Activated CD4-positive, alpha-beta T cell treated with anti-CD3 and anti-CD28 coated beads for 4 hours (primary cell): ENCODE data around the gene LMX1B.
"Not testable (repeated sequence)": the region's sequence is repeated elsewhere in the genome, so short reads cannot be mapped to it uniquely, and the experiment has no call there.

Experiments
- DNase-seq, 2 donors: peaks; one replicate each; pipeline ENCODE4 v3.0.0-alpha.2; 2020

LMX1B gene

DNA sequence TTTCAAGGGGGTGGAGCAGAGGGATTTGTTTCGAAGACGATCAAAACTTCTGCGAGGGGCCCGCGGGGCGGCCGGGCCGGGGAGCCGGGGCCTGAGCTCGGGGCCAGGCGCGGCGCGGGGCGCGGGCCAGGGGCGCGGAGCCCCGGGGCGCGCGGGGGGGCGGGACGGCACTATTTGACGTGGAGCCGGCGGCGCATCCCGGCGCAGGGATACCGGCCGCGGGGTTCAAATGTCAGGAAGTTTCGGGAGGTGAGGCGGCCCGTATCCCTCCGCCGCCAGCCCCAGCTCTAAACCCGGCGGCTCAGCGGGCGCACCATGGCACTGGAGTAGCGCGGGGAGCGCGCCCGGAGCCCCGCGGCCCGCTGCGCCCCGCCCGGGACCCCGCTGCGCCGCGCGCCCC is at the start of gene LMX1B:
LMX1B (plus strand) TSS at position 278 of the 400 bp plus-strand sequence. CDS start 522 bp downstream, outside the sequence.
- no peak for DNase-seq

DNA sequence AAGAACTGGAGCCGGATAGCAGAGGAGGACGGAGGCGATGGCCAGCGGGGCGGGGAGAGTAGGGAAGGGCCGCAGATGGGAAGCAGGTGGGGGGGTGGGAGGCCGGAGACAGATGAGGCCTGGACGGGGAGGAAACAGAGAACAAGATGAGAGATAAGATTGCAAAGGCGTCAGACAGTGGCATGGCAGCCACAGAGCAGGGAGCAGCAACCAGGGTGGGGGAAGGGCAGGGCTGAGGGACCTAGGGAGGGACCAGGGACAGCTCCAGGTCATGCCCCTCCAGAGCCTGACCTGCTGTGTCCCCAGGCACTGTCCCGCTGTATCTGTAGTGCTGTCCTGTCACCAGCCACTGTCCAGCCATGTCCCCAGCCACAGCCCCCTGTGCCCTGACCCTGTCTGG is 49.6 kb upstream of the LMX1B start:
- no peak for DNase-seq

DNA sequence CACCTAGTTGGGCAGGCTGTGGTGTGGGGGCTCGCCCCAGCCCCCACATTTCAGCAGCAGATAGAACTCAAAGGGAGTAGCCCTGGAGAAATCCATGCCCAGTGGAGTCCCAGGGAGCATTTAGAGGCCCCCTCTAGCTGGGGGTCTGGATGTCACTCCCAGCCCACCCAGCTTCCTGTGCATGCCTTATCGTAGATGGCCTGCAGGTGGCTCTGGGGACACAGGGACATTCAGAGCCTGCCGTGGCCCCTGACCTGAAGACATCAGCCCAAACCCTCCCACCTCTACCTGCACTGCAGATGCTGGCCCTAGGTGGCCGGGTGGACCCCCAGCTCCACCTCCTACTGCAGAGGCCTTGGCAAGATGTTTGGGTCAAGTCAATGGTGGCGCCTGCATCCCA is 49.0 kb upstream of the LMX1B start:
- DNase-seq: no peak

DNA sequence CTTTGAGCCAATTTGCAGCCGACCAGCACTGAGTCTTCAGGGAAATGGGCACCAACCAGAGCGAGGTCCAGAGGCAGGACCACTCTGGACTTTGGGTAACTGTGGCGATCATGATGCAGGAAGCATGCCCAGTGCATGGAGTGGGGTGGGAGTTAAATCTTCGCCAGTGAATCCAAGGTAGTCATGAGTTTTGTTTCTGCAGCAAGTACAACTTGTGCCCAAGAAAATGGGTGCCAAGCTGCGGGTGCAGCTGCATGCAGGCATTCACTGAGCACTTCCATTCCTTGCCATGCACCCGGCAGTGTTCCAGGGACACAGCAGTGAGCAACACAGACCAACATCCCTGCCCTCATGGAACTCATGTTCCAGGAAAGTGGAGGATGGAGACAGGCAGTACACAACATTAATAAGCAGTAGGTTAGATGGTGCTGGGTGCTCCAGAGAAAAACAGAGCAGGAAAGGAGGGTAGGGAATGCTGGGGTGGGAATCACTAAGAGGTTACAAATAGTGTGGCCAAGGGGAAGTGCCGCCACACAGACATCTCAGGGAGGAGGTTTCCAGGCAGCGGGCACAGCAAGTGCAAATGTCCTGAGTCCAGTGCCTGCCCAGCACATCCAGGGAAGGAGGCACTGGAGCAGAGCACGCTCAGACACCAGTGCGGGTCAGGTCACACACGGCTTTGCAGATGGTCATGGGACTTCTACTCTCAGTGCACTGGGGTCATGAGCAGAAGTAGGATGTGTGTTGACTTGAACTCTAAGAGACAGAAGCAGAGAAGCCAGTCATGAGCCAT is 48.2 kb upstream of the LMX1B start:
- DNase-seq: no peak

DNA sequence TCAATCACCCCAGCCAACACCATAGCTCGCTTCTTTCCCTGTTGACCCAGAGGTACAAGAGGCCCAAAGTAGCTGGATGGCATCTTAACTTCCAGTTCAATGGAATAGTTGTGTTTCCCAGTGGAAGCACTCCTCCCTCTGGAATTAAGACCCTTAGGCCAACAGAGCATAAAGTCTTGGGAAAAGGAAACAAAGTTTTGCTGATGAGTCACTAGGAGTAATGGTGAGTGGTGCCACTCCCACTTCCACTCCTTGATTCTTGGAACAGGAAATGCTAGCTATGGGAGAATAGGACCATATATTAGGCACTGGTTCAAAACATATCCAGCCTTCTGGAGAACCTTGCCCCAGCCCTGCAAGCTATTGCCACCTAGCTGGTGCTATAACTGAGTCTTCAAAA is 44.7 kb upstream of the LMX1B start:
- DNase-seq: no peak

DNA sequence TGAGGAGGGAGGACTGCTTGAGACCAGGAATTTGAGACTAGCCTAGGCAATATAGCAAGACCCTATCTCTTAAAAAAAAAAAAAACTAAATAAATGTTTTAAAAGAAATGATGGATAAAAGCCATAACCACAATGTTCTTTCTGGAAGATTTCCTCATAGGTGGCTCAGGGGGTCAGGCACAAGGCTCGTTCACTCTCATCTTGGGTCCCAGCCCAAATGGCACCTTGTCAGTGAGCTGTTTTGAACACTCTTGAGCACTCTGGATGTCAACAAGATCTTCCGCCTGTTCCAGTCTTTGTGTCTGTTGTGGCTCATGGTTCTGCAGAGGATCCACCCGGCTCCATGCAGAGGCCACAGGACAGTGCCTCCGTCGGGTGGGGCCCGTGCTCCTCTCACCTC is 35.7 kb upstream of the LMX1B start:
- DNase-seq: no peak

DNA sequence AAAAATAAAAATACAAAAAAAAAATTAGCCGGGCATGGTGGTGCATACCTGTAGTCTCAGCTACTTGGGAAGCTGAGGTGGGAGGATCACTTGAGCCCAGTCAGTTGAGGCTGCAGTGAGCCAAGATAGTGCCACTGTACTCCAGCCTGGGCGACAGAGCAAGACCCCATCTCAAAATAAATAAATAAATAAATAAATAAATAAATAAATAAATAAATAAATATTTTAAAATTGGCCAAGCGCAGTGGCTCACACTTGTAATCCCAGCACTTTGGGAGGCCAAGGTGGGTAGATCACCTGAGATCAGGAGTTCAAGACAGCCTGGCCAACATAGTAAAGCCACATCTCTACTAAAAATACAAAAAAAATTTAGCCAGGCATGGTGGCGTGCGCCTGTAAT is 33.4 kb upstream of the LMX1B start:
- not testable (repeated sequence) for DNase-seq

DNA sequence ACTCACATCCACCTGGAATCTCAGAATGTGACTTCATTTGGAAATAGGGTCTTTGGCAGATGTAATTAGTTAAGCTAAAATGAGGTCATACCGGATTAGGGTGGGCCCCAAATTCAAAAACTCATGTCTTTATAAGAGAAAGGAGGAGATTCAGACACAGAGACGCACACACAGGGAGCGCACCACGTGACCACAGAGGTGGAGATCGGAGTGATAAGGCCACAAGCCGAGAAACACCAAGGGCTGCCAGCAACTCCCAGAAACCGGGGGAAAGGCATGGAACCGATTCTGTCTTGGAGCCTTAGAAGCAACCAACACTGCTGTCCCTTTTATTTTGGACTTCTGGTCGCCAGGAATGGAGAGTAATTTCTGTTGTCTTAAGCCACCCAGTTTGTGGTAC is 31.8 kb upstream of the LMX1B start:
- no peak for DNase-seq

DNA sequence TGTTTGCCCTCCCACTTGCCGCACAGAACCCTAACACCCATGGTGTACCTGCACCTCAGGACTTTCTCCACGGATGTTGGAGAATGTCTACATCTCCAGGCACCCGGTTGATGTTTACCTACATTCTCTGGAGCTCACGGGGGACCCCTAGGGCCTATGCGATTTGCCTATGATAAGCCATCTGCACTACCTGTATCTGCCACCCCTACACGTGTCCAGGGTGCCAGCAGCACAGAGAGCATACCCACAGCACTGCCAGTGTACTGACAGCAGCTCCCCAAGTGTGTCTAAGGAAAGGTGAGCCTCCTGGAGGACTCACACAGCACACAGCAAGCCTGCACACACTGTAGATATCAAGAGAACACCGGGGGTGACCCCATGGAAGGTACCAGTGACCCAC is 31.3 kb upstream of the LMX1B start:
- DNase-seq: no peak

DNA sequence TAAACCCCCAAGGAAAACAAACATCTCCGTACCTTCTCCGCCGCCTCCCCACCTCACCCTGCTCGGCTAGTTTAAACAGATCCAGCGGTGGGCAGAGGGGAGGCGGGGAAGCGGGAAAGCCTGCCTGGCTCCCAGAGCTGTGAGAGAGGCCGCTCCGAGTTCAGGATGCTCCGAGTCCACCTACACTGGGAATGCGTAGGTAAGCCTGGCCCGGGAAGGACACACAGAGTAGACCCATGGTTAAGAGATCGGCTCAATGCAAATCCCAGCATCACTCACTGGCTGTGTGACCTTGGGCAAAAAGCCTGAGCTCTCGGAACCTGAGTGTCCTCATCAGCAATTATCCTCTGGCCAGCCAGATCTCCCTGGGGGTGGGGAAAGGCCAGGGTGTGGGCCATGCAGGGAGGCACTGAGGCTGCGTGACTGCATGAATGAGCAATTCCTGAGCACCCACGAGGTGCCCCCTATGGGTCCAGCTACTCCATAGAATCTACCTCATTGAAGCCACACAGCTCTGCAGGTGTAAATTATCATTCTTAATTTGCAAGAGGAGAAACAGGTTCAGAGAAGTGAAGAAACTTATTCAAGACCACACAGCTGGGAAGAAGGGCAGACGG is 30.5 kb upstream of the LMX1B start:
- DNase-seq: no peak

DNA sequence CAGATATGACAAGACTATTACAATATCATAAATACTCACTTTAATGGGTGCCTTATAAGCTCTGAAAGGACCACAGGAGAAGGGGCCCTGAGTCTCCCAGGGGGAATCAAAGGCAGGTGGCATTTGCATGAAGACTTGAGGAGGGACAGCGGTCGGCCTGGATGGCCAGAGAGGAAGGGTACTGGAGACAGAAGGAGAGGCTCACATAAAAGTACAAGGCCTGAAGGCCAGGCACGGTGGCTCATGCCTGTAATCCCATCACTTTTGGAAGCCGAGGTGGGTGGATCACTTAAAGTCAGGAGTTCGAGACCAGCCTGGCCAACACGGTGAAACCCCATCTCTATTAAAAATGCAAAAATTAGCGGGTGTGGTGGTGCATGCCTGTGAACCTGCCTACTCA is 29.1 kb upstream of the LMX1B start:
- DNase-seq: no peak

DNA sequence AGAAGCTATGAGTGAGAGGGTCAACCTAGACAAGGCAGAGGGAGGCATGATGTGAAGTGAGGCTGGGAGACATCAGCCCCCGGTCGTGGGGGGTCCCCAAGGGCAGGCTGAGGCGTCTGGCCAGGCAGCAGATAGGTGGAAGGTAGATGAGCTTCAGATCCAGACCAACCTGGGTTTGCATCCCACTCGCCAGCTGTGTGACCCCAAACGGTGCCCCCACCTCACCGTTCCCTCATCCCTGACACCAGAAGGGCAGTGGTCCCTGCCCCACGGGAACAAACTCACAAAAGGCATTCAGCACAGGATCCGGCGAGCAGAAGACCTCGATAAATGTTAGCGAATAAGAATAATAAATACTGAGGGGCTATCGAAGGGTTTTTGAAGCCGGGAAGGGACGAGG is 27.5 kb upstream of the LMX1B start:
- no peak for DNase-seq

DNA sequence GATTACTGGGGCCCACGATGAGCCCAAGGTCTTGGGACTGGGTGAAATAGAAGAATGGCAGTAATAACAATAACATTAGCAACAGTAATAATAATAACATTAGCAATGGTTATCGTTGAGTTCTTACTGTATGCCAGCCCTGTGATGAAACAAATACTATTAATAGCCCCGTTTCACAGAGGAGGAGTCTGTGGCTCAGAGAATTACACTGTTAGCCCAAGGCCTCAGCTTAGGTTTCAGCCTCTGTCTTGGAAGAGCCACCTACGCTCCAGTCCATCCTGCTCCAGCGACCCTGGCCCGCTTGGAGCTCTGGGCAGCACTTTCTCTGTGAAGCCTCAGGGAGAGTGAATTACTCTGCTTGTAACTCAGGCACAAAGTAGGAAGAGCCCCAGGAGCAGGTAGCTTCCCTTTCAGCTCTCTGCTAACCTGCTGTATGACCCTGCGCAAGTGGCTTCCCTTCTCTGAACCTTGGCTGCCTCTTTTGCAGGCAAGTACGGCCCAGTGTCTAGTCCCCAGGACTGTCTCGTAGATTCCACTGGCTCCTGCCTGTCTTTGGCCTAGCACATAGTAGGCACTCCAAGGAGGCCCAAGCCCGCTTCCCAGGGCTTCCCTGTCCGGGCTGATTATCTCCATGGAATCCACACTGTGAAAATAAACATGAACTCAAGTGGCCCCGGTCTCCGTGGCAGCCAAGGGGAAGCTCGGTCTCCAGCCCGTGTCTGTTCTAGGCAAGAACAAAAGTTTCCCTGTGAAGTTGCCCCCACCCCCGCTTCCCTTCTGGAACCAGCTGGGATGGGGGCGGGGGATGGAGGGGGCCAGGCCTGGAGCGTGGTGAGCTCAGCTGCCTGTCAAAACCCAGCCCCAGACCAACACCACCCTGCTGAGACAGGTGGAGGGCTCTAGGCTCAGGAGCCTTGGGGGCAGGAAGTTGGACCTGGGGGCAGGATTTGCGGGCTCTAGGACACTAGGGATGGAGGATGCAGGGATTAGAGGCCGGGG is 26.2 kb upstream of the LMX1B start:
- no peak for DNase-seq

DNA sequence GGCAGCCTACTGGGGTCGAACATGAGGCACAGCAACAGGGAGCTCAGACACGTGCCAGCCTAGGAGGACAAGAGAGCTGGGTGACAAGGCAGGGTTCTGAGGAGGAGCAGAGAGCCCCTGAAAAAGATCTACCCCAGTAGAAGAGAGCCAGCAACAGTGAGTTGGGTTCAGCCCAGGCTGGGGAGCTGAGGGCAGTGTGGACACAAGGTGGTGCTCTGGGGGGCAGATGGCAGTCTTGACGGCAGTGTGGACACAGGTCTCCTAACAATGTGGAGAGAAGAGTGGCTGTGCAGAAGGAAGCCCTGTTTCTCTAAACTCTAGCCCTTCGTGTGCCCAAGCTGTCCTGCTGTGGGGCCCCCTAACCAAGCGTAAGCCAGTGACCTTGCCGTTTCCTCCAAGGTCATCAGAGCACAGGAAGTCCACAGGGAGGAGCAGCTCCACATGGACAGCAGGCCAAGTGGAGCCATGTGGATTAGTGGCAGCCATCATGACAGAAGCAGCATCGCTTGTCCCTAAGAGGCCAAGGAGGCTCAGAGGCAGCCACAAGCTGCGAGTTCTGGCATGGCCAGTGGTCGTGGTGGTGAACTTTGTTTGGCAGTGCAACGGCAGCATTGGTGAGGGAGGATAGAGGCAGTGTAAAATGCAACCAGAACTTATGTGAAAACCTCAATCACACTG is 25.1 kb upstream of the LMX1B start:
- DNase-seq: no peak

DNA sequence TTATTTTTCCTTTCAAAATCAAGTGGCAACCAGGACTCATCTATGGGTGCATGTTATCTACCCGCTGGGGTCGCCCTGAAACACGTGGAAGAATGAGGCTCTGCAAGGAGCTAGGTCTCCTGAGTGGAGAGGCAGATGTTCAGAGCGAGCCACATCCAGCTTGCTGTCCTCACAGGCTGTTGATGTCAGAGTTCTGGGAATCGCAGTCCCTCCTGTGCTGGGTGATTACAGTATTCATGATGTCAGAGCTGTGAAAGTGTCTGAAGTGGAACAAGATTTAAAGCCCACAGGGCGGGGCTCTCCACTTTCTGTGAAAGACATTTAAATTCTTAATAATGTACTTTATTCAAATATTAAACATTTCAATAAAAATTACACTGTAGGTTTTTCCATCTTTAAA is 24.4 kb upstream of the LMX1B start:
- DNase-seq: no peak

DNA sequence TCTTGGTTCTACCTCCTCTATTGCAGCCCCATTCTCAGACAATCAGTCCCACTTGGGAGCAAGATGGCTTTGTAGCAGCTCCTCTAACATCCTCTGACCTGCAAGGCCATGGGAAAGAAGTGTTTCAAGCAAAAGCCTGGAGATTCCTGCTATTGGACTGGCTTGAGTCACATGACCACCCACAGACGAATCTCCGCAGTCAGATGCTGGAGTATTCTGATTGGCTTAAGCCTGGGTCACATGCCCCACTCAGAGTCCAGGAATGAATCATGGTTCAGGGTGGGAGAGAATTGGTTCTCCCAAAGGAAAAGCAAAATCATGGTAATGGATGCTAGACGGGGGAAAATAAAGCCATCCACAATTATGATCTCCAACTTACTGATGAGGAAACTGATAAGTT is 22.6 kb upstream of the LMX1B start:
- DNase-seq: no peak

DNA sequence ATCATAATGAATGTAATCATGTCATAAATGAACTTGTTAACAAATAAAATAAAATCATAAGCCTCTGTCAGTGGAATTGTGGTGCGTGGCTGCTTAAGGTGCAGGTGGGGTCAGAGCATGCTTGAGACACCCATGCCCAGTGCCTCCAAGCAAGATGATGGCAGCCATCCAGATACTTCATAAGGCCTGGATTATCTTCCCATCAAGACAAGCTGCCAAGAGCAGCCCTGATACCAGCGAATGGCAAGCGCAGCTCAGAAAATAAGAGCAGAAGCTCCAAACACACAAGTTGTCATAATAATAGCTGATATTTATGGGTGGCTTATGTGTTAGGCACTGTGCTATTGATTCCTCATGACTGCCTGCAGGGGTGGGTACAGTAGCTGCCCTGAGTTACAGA is 21.8 kb upstream of the LMX1B start:
- DNase-seq: no peak

DNA sequence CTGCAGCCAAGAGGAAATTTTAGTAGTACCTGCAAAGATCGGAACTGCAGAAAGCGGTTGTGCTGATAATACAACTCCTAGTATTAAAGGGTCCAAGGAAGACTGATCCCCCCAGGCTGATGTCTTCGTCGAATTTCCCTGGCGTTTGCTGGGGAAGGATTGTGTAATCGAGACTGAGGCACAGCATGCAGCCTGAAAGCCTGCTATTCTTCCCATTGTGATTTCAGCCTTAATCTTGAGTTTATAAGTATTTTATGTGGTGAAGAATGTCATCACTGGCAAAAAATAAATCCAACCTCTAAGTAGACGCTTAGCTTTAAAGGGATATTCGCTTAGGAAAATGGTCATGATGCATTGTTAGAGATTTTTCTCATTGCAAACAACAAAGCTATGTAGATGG is 21.3 kb upstream of the LMX1B start:
- no peak for DNase-seq

DNA sequence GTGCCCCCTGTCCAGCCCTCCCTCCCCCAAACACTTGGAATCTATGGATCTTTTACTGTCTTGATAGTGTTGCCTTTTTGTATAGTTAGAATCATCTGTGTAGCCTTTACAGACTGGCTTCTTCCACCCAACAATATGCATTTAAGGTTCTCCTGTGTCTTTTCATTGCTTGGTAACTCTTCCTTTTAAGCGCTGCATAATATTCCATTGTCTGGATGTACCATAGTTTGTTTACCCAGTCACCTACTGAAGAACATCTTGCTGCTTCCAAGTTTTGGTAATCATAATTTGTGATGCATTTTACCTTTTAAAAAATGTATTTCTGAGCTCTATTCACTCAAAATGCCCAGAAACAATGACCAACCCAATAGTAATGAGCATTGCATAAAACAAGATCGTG is 17.7 kb upstream of the LMX1B start:
- no peak for DNase-seq

DNA sequence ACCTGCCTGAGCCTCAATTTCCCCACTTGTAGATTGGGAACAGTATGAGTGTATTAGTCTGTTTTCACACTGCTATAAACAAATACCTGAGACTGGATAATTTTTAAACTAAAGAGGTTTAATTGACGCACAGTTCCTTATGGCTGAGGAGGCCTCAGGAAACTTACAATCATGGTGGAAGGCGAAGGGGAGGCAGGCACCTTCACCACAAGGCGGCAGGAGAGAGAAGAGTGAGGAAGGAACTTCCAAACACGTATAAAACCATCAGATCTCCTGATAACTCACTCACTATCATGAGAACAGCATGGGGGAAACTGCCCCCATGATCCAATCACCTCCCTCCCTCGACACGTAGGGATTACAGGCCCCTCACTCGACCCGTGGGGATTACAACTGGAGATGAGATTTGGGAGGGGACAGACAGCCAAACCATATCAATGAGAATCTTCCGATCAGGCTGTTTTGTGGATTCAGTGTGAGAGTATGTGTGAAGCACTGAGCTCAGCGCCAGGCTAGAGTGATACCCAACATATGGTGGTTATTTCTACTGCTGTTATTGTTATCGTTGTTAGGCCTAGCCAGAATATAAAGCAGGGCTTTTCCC is 14.6 kb upstream of the LMX1B start:
- no peak for DNase-seq

DNA sequence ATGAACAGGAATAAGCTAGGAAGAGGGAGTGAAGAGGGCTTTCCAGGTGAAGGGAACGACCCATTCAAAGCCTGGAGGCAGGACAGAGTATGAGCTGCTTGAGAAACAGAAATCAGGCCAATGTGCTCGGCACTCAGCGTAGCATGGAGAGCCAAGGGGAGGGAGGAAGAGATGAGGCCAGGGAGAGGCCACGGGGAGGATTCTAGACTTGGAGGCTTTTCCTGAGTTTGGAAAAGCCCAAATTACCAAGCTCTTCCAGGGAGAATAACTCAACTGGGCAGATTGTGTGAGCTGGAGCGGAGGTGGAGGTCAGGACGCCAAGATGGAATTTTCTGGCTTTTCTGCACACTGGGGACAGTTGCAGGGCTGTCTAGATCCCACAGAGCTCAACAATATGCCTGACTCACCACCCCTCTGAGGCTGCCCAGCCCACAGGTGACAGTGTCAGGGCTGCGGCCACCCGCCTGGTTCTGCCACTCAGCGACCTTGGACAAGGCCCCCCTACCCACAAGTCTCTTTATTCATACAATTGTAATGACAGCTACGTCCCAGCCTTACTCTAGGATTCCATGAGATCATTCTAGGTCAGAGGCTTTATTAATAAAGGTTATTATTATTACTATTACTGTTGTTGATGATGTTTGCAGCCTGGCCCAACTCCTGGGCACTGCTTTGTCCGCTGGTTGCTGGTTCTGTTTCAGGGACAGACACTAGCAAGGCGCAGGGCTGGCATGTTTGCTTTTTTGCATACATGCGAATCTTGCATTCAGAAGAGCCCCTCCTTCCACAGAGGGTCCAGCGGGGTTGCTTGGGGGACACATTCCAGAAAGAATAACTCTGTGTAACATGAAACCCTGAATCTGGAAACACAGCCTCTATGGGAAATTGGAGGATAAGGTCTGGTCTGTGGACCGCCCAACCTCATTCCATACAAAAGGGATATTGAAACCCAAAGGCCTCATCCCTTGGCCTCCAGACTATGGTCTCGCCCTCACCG is 9.4 kb upstream of the LMX1B start:
- DNase-seq: no peak
